GM21360 (cell line): ENCODE results near the gene ZFHX3.

Source experiments
- ATAC-seq: cut with Tn5 transposase; IDR thresholded peaks from one replicate; pipeline ENCODE4 v1.9.1; 2021; ENCODE audit warnings: mild to moderate bottlenecking, moderate library complexity; ENCODE audit not compliant: unreplicated experiment

ZFHX3 gene

DNA sequence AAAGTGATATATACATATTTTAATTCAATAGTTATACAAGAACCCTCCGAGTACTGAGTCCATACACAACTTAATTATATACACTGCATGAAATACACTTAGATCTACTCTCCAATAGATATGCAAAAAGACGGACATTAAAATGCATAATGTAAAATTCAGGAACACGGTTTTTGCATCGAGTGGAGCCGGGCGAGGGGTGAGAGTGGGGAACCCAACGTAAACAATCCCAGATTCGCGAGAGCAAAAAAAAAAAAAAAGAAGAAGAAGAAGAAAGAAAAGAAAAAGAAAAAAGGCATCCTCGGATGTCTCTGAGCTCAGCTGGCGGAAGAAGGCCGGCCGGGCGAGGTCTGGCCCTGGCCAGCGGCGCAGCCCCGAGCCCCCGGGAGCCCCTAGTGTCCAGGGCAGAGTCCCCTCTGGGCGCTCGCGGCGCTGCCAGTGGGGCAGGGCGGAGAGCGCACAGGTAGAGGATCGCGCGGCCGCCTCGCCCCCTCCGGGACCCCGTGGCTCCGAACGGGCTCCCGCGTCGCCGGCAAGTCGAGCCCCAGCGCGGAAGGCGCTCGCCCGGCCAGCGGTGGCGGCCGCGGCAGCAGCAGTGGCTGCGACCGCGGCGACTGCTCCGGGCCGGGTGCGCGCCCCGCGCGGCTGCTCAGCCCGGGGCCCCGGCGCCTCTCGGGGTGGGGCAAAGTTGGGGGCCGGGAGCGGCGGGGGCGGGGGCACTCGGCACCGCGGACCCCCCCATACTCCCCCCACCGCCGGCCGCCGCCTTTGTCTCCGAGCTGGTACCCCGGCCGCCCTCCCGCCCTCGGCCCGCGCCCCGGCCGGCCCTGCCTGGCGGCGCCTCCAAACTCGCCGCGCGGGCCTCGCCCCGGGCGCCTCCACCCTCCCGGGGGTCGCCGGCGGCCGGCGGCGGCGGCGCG is 9.6 kb upstream of the ZFHX3 start:
- peak; percentile 44 for ATAC-seq

DNA sequence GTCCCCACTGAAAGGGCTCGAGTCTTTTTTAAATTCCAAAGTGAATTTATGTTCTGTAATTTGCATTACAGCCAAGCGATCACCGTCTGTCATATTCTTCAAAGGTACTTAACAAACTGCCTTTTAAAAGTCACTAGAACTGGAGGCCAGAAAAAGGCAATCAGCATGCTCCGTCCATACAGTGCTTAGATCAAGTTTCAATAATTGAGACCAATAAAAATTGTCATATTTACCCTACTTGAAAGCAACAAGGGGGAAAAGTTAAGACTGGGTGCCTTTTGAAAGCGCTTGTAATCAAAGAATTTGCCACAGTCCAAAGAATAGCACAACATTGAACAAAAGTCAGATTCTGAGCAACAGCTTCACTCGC is 9.0 kb upstream of the ZFHX3 start:
- no peak for ATAC-seq

DNA sequence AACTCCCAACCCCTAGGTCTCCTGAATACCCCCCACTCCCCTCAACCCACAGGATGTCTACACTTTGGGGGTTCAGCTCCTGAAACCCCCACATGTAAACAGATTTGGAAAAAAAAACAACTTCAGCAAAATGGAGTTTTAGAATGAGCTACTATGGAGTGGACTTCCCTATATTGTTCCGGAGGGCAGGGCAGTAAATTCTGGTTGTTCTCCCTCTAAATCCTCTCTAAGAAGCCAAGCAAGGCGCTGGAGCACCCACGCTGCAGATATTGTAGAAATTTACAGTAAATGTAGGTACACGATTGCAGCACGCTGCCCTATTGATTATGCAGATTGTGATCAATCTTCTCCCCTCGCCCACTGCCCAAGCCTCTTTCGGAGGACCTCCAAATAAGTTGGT is 8.5 kb upstream of the ZFHX3 start:
- no peak for ATAC-seq

DNA sequence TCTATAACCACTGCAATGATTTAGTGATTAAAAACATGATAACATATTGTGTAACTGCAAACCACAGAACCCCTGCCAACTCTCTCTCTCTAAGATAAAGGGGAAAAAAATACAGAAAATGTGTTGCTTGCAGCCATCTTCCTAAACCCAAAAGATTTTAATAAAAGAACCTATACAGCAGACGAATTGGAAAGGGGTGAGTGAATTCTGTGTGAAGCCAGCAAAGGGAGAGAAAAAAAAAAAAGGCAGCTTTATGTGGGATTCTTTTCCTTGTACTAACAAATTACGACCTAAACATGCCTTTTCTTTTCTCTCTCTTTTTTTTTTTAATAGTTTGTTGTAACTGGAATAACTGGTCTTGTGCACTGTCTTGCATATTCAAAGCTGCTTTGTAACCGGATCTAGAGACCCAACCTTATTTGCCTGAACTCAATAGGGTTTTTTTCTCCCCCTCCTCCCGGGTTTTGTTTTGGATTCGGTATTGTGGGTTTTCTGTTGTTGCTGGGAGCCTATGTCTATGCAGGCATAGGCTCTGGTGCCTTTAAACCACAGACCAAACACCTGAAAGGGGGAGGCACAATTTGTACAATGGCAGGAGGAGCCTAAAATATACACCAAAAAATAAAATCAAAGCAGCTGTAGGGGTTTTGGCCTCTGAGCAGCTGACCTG is 7.0 kb upstream of the ZFHX3 start:
- no peak for ATAC-seq

DNA sequence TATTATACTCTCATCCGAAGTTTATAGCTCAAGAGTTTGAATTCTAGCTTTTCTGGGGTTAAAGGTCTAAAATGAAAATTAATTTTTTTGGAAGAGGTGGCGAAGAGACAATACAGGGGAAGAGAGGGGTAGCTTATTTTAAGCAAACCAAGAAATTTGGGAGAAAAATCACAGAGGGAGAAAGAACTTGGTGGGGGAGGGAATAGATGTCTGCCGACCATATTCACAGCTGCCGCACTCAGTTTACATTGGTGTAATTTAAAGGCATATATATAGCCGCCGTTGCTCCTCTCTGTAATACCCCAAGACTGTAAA is 6.5 kb upstream of the ZFHX3 start:
- ATAC-seq, result no peak

DNA sequence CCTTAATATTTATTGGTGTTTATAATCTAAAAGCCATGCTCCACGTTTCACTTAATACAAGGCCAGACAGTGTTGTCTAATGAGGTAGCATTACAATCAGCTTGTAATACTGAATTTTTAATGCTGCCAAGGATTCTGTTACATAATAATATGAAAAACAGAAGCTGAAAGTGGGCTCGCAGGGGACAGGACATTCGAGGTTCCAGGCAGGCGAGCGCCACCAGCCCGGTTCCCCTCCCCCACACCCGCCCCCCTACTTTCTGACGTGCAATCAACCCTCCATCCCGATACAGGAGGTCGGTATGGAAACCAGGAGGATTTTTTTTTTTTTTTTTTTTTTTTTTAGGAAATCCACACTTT is 6.2 kb upstream of the ZFHX3 start:
- ATAC-seq, result no peak

DNA sequence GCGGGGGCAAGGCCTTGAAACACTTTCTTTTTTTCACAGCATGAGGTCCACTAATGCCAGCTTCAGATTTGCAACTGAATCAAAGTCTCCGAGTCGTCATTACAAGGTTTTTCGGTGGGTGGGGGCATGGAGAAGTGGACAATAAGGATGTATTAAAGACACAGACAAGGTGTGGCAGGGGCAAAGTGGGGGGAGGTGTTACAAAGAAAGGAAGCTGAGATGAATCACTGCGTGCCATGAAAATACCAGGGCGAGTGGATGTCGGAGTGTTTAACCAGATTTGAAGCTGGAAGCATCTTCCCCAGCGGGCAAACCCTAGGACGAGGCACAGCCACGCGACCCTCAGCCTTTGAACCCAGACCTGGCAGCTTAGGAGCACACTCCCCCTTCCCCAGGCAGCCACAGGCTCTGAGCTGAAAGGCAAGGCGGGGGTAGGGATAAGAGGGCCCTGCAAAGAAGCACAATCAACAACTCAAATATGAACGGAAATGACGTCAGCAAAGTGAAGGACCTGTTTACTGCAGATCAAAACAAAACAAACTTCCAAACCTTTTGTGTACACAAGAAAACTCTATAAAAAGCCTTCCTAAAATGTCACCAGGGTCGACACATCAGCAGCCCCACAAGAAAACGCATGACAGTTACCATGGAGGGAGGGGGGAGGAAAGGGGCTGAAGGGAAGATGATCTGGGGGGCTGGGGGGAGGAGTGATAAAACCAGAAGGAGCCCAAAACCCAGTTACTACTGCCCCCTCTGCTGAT is 5.6 kb upstream of the ZFHX3 start:
- no peak for ATAC-seq

DNA sequence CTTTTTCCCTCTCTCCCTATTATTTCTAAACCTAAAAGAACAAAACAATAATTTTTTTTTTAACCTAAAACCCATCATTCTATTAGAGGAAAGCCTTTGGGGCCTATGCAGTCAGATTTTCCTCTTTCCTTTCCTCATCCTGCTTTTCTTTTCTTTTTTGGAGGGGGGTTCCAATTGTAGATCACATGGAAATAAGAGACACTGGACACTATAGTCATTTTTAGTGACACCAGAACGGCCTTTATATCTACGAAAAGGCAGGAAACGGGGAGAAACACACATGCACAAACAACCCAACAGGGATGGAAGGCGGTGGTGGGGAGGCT is 5.1 kb upstream of the ZFHX3 start:
- no peak for ATAC-seq

DNA sequence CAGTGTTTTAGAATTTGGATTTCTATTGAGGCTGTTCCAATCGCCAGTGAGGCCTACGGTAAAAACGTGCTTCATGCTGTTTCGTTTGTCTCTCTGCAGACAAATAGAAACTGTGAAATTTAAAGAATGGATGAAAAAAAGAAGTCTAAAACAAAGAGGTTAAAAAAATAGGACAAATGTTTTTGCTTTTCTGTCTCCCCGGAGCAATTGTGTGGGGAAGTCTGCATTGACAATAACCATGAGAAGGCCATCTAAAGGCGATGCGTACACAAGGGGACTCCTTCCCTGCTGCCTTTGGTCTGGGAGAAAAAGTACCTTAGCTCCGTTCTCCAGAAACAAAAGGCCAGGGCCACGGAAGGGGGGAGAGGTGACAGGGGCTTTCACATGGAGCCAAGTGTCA is 4.6 kb upstream of the ZFHX3 start:
- no peak for ATAC-seq

DNA sequence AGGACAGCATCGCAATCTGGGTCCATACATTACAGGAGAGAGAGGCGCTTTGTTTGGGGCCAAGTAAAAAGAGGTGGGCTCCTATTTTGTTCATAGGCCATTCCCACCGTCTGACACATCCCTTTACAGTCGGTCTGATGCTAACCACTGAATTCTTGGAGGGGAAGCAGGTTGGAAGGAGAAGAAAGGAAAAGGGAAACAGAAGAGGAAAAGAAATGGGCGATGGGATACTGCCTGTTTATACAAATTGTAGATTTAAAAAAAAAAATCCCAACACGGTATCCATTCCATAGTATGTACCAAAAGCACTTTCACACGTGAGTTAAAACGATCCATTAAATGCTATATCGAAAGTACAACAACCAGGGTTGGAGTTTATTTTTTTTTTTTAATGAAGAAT is 4.0 kb upstream of the ZFHX3 start:
- no peak for ATAC-seq

DNA sequence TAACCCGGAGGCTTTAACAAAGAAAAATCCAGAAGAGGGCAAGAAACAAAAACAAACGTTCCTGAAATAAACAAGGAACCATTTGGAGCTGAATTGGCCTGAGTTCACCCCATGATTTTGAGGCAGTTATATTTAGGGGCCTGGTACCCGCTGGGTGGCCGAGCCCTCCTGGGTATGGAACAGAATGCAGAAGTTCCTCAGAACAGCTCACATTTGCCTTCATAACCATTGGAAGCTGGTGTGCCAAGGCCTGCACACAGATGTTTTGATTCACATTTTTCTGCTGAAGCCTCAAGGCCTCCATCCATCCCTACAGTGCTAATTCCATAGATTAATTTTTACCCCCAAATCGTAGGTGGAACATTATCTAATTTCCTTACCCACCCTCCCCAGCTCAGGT is 3.3 kb upstream of the ZFHX3 start:
- ATAC-seq, result no peak

DNA sequence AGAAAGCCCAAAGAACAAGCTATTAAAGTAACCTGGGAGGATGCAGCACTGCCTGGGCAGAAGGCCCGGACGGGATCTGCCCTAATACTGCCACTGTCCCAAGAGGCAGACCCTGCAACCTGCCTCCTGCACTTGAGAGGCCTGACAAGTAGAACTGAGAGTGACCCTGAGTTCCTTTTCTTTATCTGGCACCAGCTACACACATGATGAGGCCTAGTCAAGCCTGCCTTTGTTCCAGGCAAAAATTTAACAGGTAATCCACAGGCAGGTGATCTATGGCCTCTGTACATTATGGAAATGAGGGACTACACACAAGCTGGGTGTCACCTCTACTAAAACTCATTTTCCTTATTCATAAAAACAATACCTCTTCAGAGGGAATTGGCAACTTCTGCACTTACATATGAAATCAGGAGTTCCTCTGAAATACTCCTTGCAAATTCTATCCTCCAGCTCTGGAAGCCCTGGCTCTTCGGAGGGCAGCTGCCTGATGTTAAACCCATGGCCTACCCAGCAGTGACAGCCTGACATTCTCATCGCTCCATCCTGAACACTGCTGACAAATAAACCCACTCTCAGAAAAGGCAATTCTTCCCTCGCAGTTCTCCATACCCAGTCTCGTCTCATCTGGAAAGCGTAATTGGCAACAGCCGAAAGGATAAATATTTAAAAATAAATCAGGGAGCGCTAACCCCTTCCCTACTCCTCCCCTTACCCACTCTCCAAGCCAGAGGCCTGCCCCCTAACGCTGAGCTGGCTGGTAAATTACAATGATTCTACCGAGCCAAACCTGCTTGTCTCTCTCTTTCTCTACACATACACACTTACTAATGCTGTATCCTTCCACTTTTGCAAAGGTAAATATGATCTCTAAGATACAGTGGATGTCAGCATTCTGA is 2.5 kb upstream of the ZFHX3 start:
- ATAC-seq, result no peak

DNA sequence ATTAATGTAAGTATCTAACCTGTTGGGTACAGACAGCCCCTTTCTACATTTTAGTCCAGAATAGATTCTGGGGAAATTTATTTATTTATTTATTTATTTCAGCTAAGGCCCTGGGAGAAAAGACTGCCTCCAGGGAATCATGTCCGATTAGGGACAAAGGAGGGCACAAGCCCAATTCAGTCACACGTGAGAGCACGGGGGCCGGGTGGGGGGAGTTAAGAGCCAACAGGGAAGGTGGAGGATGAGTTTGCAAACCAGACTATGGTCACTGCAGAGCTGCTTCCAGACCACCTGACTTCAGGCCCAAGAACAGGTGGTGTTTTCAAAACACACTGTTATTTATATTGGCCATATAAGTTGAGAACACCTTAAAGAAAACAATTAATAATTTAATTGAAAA is 1.6 kb upstream of the ZFHX3 start:
- no peak for ATAC-seq

DNA sequence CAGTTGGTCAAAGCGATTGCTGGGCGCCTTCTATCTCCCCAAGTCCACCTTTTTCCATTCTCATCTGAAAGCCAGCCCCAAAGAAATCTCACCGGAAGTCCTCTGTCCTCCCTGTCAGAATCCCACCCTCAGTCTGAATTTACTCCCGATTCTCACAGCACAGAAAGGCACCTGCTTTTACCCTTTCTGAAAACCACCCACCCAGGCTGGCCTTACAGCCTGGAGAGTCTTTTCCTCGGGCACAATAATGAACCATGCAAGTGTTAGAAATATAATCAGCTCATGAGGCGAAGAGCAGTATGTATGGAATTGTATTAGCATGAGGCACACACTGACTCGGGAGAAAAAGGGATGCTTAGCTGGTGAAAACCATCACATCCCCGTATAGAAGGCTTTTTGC is 1.2 kb upstream of the ZFHX3 start:
- no peak for ATAC-seq

DNA sequence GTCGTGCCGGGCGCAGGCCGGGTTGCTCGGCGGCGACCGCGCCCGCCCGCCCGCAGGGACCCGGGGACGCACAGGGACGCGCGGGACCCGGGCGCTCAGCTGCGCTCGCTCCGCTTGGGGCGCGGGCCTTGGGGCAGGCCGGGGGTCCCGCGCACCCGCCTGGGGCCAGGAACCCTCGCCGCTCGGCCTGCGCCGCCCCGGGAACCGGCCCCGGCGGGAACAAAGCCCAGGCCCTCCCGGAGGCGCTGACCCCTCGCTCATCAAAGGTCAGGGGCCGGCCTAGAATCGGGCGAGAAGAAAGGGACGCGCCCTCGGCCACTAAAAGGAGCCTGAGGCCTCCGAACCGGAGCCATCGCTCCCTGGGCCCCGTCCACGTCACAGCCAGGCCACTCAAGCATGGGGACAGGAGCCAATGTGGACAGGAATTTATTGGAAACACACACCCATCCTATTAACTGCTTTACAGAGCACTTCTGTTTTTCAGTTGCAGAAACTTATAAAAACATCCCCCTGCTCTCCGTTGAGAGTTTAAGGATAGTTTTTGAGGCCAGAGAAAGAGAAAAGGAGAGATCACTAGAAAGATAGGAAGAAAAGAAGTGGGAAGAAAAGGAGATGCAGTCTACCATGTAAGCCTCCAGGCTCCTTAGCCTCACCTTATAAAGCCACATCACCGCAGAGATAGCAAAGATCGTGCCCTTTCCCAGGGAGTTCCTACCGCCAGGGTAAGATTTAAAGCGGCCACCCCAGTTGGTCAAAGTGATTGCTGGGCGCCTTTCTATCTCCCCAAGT is 558 bp upstream of the ZFHX3 start:
- ATAC-seq, result peak; percentile 5

DNA sequence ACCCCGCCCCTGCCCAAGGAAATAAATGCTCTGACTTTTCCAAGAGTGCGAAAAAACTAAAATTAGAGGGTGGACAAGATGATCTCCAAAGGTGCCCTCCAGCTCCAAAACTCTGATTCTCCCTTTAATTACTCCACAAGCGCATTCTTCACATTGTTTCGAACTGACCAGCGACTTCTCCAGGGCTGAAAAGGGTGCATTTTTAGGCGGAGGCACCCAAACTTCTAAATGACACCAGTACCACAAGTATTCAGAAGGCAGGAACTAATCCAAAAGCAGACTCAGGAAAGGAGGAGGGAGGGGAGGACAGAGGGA is 750 bp downstream of the ZFHX3 start:
- ATAC-seq, result no peak

DNA sequence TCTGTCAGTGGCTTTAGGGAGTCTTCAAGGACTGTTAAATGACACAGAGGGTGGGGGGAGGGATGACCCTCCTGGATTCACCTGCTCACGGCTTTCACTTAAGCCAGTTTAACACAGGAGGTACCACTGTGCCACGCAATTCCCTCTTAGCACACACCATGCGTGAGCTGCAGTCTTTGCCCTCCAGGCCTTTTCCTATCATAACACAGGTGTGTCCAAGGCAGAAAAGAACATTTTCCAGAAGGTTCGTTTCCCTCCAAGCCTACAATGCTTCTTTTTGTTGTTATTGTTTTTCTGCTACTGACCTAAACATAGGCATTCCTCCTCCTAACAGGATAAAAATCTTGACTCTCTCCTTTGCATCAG is 1.1 kb downstream of the ZFHX3 start:
- ATAC-seq, result no peak

DNA sequence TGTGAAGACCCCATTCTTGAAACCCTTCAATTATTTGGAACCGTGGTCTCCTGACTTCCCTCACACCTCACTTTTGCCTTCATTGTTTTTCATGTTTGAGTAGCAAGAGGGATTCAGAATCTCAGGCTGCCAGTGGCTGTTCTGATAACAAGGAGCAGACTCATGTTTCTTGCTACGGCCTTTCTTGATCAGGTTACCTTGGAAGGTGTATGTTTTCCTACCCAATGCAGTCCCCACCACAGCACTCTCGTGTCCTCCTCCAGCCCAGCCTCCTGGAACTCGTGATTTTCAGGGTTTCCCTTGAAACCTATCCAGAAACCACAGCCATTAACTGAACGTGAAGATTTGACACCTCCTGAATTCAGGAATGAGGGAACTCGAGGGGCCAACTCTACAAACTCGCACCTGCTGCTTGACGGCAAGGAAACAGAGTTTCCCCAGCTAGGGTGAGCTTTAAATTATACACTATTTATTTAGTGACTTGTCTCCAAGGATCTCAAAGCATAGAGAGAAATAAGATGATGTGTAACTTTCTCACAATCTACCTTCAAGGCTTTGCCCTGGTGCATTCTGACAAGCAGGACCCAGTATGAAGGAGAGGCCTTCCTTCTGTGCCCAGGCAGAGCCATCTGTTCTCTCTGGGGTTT is 1.6 kb downstream of the ZFHX3 start:
- ATAC-seq, result no peak

DNA sequence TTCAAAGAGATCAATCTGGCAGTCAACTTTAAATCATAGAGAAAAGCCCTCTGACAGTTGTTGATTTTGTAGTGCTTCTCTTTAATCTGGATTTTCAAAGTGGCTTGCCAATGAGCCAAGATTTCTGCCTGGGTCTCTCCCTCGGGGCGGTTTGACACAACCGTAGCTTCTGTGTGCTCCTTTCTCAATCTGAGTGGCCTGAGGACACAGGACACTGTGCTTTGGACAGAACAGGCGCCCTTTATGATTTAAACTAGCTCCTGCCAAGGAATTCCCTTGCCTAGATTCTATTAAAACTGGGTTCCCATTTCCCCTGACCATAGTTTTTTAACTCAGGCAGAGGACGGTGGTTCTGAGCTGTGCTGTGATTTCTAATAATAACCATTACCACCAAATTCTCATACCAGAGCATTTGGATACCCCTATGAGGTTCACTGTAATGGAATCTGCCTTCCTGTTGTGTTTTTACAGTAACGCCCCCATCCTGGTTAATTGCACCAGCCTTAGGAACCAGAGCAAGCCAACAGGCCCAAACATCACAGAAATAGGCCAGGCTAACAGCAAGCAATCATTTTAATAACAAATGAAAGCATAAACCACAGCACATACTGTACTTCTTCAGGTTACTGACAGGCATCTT is 4.0 kb downstream of the ZFHX3 start:
- no peak for ATAC-seq

DNA sequence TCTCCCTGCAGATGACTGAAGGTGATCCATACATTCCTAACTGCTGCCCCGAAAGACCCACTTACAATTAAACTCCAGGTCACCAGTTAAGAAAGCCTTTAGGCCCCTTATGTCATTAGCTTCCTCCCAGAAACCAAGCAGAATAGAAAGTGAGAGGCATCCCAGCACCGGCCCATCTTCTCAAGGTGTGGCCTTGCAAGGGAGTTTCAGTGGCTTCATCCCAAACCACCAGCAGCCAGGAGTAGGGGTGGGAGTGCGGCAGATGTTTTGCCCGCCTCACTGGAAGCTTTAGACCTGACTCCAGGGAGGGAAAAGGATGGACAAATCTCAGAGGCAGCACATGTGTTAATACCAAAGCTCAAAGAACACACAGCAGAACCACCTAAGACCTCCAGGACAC is 5.1 kb downstream of the ZFHX3 start:
- ATAC-seq, result no peak
